HG02571 (cell line): ENCODE data around the gene AIDA.
"Not testable (repeated sequence)": the region's sequence is repeated elsewhere in the genome, so short reads cannot be mapped to it uniquely, and the experiment has no call there.

Experiments used
- ATAC-seq: cut with Tn5 transposase; IDR thresholded peaks from one replicate; pipeline ENCODE4 v1.9.1; 2021; ENCODE audit warnings: mild to moderate bottlenecking, moderate library complexity; ENCODE audit not compliant: unreplicated experiment

The AIDA gene

GRCh38 chr1:222712253-222713090 lies at the start of gene AIDA, which contains the start of gene BROX:
AIDA (minus strand) TSS chr1:222712491; CDS start chr1:222712317, 174 bp downstream.
BROX (plus strand) TSS chr1:222712564; CDS start chr1:222715700, 3,136 bp downstream.
- peak; percentile 84 for ATAC-seq

GRCh38 chr1:222761083-222761482 lies 48.8 kb upstream of the AIDA start:
- no peak for ATAC-seq

- no peak for ATAC-seq
These were observed 47.3 kb upstream of the AIDA start for GRCh38 chr1:222759451-222760035.

GRCh38 chr1:222757646-222758268 lies 45.5 kb upstream of the AIDA start:
- ATAC-seq: no peak

GRCh38 chr1:222754366-222755139 lies 42.3 kb upstream of the AIDA start:
- ATAC-seq: no peak

GRCh38 chr1:222751255-222751654 lies 39.0 kb upstream of the AIDA start:
- ATAC-seq: no peak

GRCh38 chr1:222750651-222751050 lies 38.4 kb upstream of the AIDA start:
- peak; percentile 74 for ATAC-seq

GRCh38 chr1:222749927-222750326 lies 37.6 kb upstream of the AIDA start:
- no peak for ATAC-seq

- not testable (repeated sequence) for ATAC-seq
These were observed 29.6 kb upstream of the AIDA start for GRCh38 chr1:222741630-222742457.

GRCh38 chr1:222739929-222740328 lies 27.6 kb upstream of the AIDA start:
- no peak for ATAC-seq

- no peak for ATAC-seq
These were observed 27.2 kb upstream of the AIDA start for GRCh38 chr1:222739465-222739864.

GRCh38 chr1:222736972-222737371 lies 24.7 kb upstream of the AIDA start, which contains the start of gene FAM177B:
FAM177B (plus strand) TSS chr1:222737202; CDS start chr1:222746546, 9,344 bp downstream.
- no peak for ATAC-seq

- no peak for ATAC-seq
These were observed 24.2 kb upstream of the AIDA start for GRCh38 chr1:222736470-222736869.

GRCh38 chr1:222734740-222735139 lies 22.4 kb upstream of the AIDA start:
- no peak for ATAC-seq

- peak; percentile 99 for ATAC-seq
These were observed 20.2 kb upstream of the AIDA start for GRCh38 chr1:222732216-222733159.

GRCh38 chr1:222730866-222731265 lies 18.6 kb upstream of the AIDA start:
- ATAC-seq: no peak

GRCh38 chr1:222728746-222729145 lies 16.5 kb upstream of the AIDA start:
- no peak for ATAC-seq

- ATAC-seq: no peak
These were observed 4.1 kb upstream of the AIDA start for GRCh38 chr1:222716393-222716792.
